B cell (primary cell): ENCODE measurements around the gene THRA. TPM values are rescaled to one million over a fixed set of nuclear protein-coding genes. Genes with fewer than 3 reads are reported as not detected.

Experiments
- ATAC-seq: fragments of 200-7000 bp; cut with Tn5 transposase; one replicate; pipeline ENCODE4 v1.10.0; 2021; ENCODE audit warnings: low read depth, mild to moderate bottlenecking, moderate number of reproducible peaks, moderate library complexity
- CTCF ChIA-PET: fragments of 350-600 bp; sonication (Branson Sonifier 250); formaldehyde crosslinking; loops from one replicate; lab custom pipeline; 2021; ENCODE audit warnings: antibody characterized with exemption, inconsistent platforms; lab: Charles Lee
- POLR2A ChIA-PET: fragments of 350-600 bp; sonication (Branson Sonifier 250); formaldehyde crosslinking; loops from one replicate; lab custom pipeline; 2021; ENCODE audit warnings: antibody characterized with exemption; lab: Charles Lee
- DNase-seq: peaks from one replicate; pipeline ENCODE4 v3.0.0; 2013
- H2AFZ ChIP-seq: 2 replicates; pipeline ENCODE4 v1.6.1; 2012; ENCODE audit warnings: mild to moderate bottlenecking, low read depth, low read length; ENCODE audit not compliant: insufficient read depth, poor library complexity, severe bottlenecking
- H3K27ac ChIP-seq, 2 donors: 1 replicate in 1 of 2; 2 replicates in 1 of 2; pipeline ENCODE4 v1.5.1; 2012 to 2013; ENCODE audit warnings: low read length in 2 of 2, mild to moderate bottlenecking in 2 of 2, moderate library complexity in 1 of 2
- H3K27me3 ChIP-seq, 4 experiments: fragments of 200-600 bp in 1 of 4; sonication (generic) in 1 of 4; replicated peaks in 1 of 4; 1 replicate in 2 of 4; 2 replicates in 2 of 4; pipeline versions ENCODE4 v1.6.1 to v1.7.0; 2013 to 2016; ENCODE audit warnings: low read length in 3 of 4, mild to moderate bottlenecking in 2 of 4, mixed read lengths in 1 of 4, moderate library complexity in 1 of 4; ENCODE audit not compliant: insufficient read depth in 4 of 4, control insufficient read depth in 3 of 4; ENCODE audit errors: control extremely low read depth in 1 of 4
- H3K36me3 ChIP-seq, 2 experiments: replicated peaks in 1 of 2; 1 replicate in 1 of 2; 2 replicates in 1 of 2; pipeline versions ENCODE4 v1.6.1 to v1.7.1; 2013; ENCODE audit warnings: low read length in 1 of 2; ENCODE audit not compliant: insufficient read depth in 2 of 2, control insufficient read depth in 1 of 2; ENCODE audit errors: control extremely low read depth in 1 of 2, extremely low read depth in 1 of 2
- H3K4me1 ChIP-seq, 2 donors: fragments of 200-600 bp in 1 of 2; sonication (generic) in 1 of 2; 1 replicate in 1 of 2; 2 replicates in 1 of 2; pipeline versions ENCODE4 v1.5.1 to v1.6.1; 2013 to 2017; ENCODE audit warnings: low read length in 2 of 2; ENCODE audit not compliant: control insufficient read depth in 2 of 2, insufficient read depth in 2 of 2
- H3K4me2 ChIP-seq: replicated peaks from 2 replicates; pipeline ENCODE3; 2012; ENCODE audit warnings: mild to moderate bottlenecking, low read depth, low read length; ENCODE audit not compliant: poor library complexity, severe bottlenecking
- H3K4me3 ChIP-seq, 5 experiments: fragments of 200-600 bp in 1 of 5; sonication (generic) in 1 of 5; 1 replicate in 3 of 5; 2 replicates in 2 of 5; pipeline versions ENCODE4 v1.5.1 to v1.7.0; 2011 to 2016; ENCODE audit warnings: low read length in 4 of 5, mild to moderate bottlenecking in 4 of 5, low read depth in 2 of 5, control low read depth in 1 of 5, moderate library complexity in 1 of 5; ENCODE audit not compliant: insufficient read depth in 1 of 5; ENCODE audit errors: control extremely low read depth in 1 of 5, extremely low read depth in 1 of 5
- H3K79me2 ChIP-seq: fragments of 200-600 bp; sonication (generic); one replicate; pipeline ENCODE4 v1.6.0; 2016; ENCODE audit warnings: low read length; ENCODE audit not compliant: control insufficient read depth, insufficient read depth
- H3K9ac ChIP-seq: fragments of 200-600 bp; sonication (generic); 2 replicates; pipeline ENCODE4 v1.6.1; 2017; ENCODE audit warnings: mild to moderate bottlenecking, low read length, moderate library complexity
- H3K9me3 ChIP-seq, 3 donors: one replicate each; pipeline versions ENCODE4 v1.6.1 to v1.7.1; 2013; ENCODE audit warnings: low read length in 2 of 3; ENCODE audit not compliant: control insufficient read depth in 2 of 3, insufficient read depth in 1 of 3; ENCODE audit errors: control extremely low read depth in 1 of 3
- H4K20me1 ChIP-seq: 2 replicates; pipeline ENCODE4 v1.6.0; 2012; ENCODE audit warnings: mild to moderate bottlenecking, low read length; ENCODE audit not compliant: insufficient read depth, control insufficient read depth, poor library complexity, severe bottlenecking
- H3K27ac Mint-ChIP-seq: one replicate; pipeline ENCODE4 v1.8.0; 2021; ENCODE audit warnings: mixed read lengths
- H3K27me3 Mint-ChIP-seq: one replicate; pipeline ENCODE4 v1.8.0; 2021; ENCODE audit warnings: mixed read lengths
- H3K4me1 Mint-ChIP-seq: one replicate; pipeline ENCODE4 v1.8.0; 2021; ENCODE audit warnings: mixed read lengths
- H3K4me3 Mint-ChIP-seq: one replicate; pipeline ENCODE4 v1.8.0; 2021; ENCODE audit warnings: mixed read lengths
- H3K9me3 Mint-ChIP-seq: one replicate; pipeline ENCODE4 v1.8.0; 2022; ENCODE audit warnings: mixed read lengths; ENCODE audit not compliant: insufficient read depth
- EZH2 ChIP-seq: IDR thresholded peaks from 2 replicates; pipeline ENCODE4 v1.6.1; 2012; ENCODE audit warnings: borderline replicate concordance, low read depth, mild to moderate bottlenecking, moderate library complexity, low read length; ENCODE audit not compliant: insufficient read depth, poor library complexity, severe bottlenecking
- WGBS: methylation state at CpG from one replicate; pipeline ENCODE4 v1.1.5; 2013; ENCODE audit warnings: missing lambda C conversion rate; ENCODE audit not compliant: insufficient coverage; 5-methylcytosine and 5-hydroxymethylcytosine counted together
- intact Hi-C: fragments of 100-400 bp; cut with micrococcal nuclease; formaldehyde crosslinking; loops from one replicate; pipeline ENCODE4 v1.10.0; 2022
- polyA plus RNA-seq: library from polyadenylated mRNA; depleted of rRNA; stranded (reverse); fragments of >200 nt; gene quantifications from 2 replicates; pipeline ENCODE4 v1.2.3, GENCODE V29; 2012
- total RNA-seq, 2 donors: library from RNA; stranded (reverse); fragments of 120-200 nt in 1 of 2; gene quantifications; 1 replicate in 1 of 2; 2 replicates in 1 of 2; pipeline versions ENCODE4 v1.2.3 to v1.2.4, GENCODE V29; 2013 to 2022
- TF ChIP-seq, protein P1 (sequence below): fragments of 200-600 bp; IDR thresholded peaks from one replicate; pipeline ENCODE4 v1.8.0; 2022; ENCODE audit warnings: antibody characterized with exemption, mild to moderate bottlenecking

Gene THRA
- total and polyA plus RNA-seq, 2 donors (not counting 1 experiment from before 2014, with no cell fraction given) = 8.0 to 17.1 TPM

DNA sequence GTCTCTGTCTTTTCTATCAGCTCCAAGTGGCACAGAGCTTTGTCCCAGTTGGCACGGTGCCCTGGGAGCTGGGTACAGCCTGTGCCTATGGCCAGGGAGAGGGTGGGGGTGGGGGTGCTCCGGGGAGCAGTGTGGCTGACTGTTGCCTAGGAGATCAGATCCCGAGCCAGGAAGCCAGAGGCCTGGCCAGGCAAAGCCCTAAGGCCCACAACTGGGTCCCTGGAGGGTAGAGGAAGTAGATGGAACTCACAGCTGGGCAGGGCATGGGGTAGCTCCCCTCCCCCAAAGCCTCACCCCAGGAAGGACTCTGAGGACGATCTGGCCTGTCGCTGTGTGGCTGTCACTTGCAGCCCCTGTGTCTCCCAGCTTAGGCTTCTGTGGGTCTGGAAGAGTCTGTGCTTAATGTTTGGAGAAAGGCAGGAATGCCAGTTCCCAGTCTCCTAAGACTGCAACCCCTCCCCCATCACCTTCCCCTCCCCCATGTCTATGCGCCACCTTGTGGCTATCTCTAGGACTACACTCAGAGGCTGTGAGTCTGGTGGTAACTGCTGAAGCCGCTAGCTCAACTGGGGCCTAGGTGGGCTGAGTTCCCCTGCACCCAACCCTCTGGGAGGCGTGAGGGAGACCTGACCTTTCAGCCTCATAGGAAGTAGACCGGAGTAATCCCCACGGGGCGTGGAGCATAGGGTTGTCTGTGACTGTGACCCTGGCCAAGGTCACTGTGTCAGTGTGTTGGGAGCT is 12.6 kb downstream of the THRA start:
- peak; percentile 93 for ATAC-seq
- no peak overlapping the region for H3K4me3 Mint-ChIP-seq
- no peaks in the 10 kb centered on the region for H3K27me3 ChIP-seq
- H3K4me2 ChIP-seq = peak overlapping the region; percentile 59
- ChIA-PET POLR2A (interaction anchor here (0.7 to 1.5 kb wide), 10 partner anchors 9 to 49 kb away, joined by 3 to 11 read pairs (median 3); no protein-coding TSS in a partner anchor), CTCF (interaction anchor here (0.7 to 6.7 kb wide), 40 partner anchors 9 to 203 kb away, joined by 3 to 128 read pairs (median 5); partner anchors contain the start of genes CSF3, MED24, MSL1 and NR1D1)
- peaks cover 26% of the 10 kb centered on the region for H4K20me1 ChIP-seq
- TF ChIP-seq, protein P1, sequence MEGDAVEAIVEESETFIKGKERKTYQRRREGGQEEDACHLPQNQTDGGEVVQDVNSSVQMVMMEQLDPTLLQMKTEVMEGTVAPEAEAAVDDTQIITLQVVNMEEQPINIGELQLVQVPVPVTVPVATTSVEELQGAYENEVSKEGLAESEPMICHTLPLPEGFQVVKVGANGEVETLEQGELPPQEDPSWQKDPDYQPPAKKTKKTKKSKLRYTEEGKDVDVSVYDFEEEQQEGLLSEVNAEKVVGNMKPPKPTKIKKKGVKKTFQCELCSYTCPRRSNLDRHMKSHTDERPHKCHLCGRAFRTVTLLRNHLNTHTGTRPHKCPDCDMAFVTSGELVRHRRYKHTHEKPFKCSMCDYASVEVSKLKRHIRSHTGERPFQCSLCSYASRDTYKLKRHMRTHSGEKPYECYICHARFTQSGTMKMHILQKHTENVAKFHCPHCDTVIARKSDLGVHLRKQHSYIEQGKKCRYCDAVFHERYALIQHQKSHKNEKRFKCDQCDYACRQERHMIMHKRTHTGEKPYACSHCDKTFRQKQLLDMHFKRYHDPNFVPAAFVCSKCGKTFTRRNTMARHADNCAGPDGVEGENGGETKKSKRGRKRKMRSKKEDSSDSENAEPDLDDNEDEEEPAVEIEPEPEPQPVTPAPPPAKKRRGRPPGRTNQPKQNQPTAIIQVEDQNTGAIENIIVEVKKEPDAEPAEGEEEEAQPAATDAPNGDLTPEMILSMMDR = peak; percentile 88
- no peak for TF ChIP-seq EZH2
- no peaks in the 10 kb centered on the region for H3K27me3 Mint-ChIP-seq
- no peak overlapping the region for H3K27ac ChIP-seq
- H3K4me1 ChIP-seq = peaks cover 28 to 31% of the 10 kb centered on the region in 2 donors
- H3K4me1 Mint-ChIP-seq = peaks cover 40% of the 10 kb centered on the region
- intact Hi-C loops = loop anchor here (1.0 to 5.0 kb wide), 4 partner anchors 12 to 37 kb away; partner anchors contain the start of gene MED24
- no peaks in the 10 kb centered on the region for H3K9me3 Mint-ChIP-seq
- H3K9ac ChIP-seq = no peak overlapping the region
- H2AFZ ChIP-seq = no peak overlapping the region
- no peak overlapping the region for H3K4me3 ChIP-seq
- H3K9me3 ChIP-seq = no peaks in the 10 kb centered on the region
- H3K36me3 ChIP-seq = peaks cover 2 to 9% of the 10 kb centered on the region in 2 experiments
- DNase-seq = peak; percentile 82
- 8% methylated on average over 9 of the region's 11 CpGs for WGBS
- peaks cover 15% of the 10 kb centered on the region for H3K79me2 ChIP-seq
- H3K27ac Mint-ChIP-seq = peak overlapping the region; percentile 46
